ENCODE measurements around the gene GORAB. TPM values are rescaled to one million over a fixed set of nuclear protein-coding genes. Genes with fewer than 3 reads are reported as not detected.

The GORAB gene
- total and polyA plus RNA-seq, 2 of the 13 experiments (the other 11 are each of a cell fraction or from before 2014, with no cell fraction given): 6.6 to 9.2 TPM

DNA sequence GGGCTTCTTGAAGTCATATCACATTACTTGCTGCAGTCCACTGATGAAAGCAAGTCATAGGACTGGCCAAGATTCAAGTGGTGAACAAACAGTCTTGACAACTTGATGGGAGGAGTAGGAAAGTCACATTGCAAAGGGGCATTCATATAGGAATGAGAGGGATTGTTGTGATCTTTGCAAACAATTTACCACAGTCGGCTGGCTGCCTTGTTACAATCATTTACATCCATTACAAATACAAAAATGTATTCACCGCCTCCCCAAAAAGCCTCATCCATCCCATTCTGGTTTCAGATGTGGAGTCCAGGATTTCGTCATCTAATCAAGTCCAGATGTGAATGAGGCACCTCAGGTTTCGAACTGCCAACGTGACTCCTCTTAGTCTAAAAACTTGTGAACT lies 26.8 kb downstream of the GORAB start:
- FAIRE-seq (no peak), ATAC-seq (no peak), DNase-seq (ENCODE audit: low spot score) (no peak)
- POLR2A ChIA-PET: no interaction called here
- Histone ChIP-seq H3K36me3 (replicated peaks in 1 of 2; ENCODE audit: control insufficient read depth in 1 of 2, insufficient read depth in 2 of 2, low read length in 2 of 2) (no peaks in the 10 kb centered on the region), H3K4me1 (ENCODE audit: insufficient read depth, low read length) (peaks cover 12% of the 10 kb centered on the region), H2AFZ (ENCODE audit: low read length) (no peak overlapping the region), H3K9me3 (ENCODE audit: low read length) (no peaks in the 10 kb centered on the region), H3K9ac (ENCODE audit: insufficient read depth, low read depth, low read length) (no peak overlapping the region), H3K4me3 (replicated peaks in 1 of 3; ENCODE audit: insufficient read depth in 1 of 3, low read depth in 2 of 3, low read length in 3 of 3) (no peak overlapping the region), H3K27ac (ENCODE audit: extremely low read length, insufficient read depth, low read length) (no peak overlapping the region), H3K4me2 (ENCODE audit: low read depth, low read length) (no peak overlapping the region), H4K20me1 (ENCODE audit: insufficient read depth, low read length) (no peaks in the 10 kb centered on the region), H3K79me2 (ENCODE audit: insufficient read depth, low read length) (no peaks in the 10 kb centered on the region), H3K27me3 (ENCODE audit: control insufficient read depth in 1 of 2, insufficient read depth in 2 of 2, low read length in 2 of 2) (no peaks in the 10 kb centered on the region)
- WGBS (ENCODE audit: low lambda C conversion rate): 27% methylated on average over 5 of the region's 5 CpGs
- BruUV-seq (replicated peaks): no TSS peak
- in situ Hi-C loops (cut with HindIII; ENCODE audit: extremely low pct_ligation_motif_present, low pct_unique_long_range_greater_than_20kb): no loop called here
- CTCF ChIA-PET (ENCODE audit: low intra/inter-chr PET ratio, low total read pairs): no interaction called here
- TF ChIP-seq FIP1L1 (IDR thresholded peaks at IDR 0.05; ENCODE audit: borderline replicate concordance, insufficient read depth, low read depth, low read length) (no peak), CBFB (CRISPR knock-in tag; IDR thresholded peaks at IDR 0.05) (no peak), CREB3 (CRISPR knock-in tag; IDR thresholded peaks at IDR 0.05) (no peak), ZNF564 (CRISPR knock-in tag; IDR thresholded peaks at IDR 0.05) (no peak), HNF4A (CRISPR knock-in tag; IDR thresholded peaks at IDR 0.05) (no peak), ZBTB49 (CRISPR knock-in tag; IDR thresholded peaks at IDR 0.05; ENCODE audit: borderline replicate concordance) (no peak), ZFP1 (CRISPR knock-in tag; IDR thresholded peaks at IDR 0.05) (no peak), ZNF839 (CRISPR knock-in tag; IDR thresholded peaks at IDR 0.05; ENCODE audit: borderline replicate concordance) (no peak), PRPF4 (IDR thresholded peaks at IDR 0.05; ENCODE audit: low read depth, low read length, poor library complexity, severe bottlenecking) (no peak), MTF1 (CRISPR knock-in tag; IDR thresholded peaks at IDR 0.05) (no peak), ZNF761 (CRISPR knock-in tag; conservative IDR thresholded peaks at IDR 0.05) (no peak), HES4 (CRISPR knock-in tag; IDR thresholded peaks at IDR 0.05; ENCODE audit: borderline replicate concordance) (no peak)
- TF ChIP-seq, protein P1, sequence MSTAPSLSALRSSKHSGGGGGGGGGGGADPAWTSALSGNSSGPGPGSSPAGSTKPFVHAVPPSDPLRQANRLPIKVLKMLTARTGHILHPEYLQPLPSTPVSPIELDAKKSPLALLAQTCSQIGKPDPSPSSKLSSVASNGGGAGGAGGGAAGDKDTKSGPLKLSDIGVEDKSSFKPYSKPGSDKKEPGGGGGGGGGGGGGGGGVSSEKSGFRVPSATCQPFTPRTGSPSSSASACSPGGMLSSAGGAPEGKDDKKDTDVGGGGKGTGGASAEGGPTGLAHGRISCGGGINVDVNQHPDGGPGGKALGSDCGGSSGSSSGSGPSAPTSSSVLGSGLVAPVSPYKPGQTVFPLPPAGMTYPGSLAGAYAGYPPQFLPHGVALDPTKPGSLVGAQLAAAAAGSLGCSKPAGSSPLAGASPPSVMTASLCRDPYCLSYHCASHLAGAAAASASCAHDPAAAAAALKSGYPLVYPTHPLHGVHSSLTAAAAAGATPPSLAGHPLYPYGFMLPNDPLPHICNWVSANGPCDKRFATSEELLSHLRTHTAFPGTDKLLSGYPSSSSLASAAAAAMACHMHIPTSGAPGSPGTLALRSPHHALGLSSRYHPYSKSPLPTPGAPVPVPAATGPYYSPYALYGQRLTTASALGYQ (CRISPR knock-in tag; IDR thresholded peaks at IDR 0.05): no peak
- intact Hi-C loops (cut with micrococcal nuclease; ENCODE audit: unreplicated experiment): no loop called here

Data from HepG2 (cell line).